ENCODE data around the gene CCT7. TPM values are rescaled to one million over a fixed set of nuclear protein-coding genes. Genes with fewer than 3 reads are reported as not detected.

The CCT7 gene
- polyA plus RNA-seq, 1 of the 3 experiments (the other 2 are of a cell fraction), result 369 TPM

DNA sequence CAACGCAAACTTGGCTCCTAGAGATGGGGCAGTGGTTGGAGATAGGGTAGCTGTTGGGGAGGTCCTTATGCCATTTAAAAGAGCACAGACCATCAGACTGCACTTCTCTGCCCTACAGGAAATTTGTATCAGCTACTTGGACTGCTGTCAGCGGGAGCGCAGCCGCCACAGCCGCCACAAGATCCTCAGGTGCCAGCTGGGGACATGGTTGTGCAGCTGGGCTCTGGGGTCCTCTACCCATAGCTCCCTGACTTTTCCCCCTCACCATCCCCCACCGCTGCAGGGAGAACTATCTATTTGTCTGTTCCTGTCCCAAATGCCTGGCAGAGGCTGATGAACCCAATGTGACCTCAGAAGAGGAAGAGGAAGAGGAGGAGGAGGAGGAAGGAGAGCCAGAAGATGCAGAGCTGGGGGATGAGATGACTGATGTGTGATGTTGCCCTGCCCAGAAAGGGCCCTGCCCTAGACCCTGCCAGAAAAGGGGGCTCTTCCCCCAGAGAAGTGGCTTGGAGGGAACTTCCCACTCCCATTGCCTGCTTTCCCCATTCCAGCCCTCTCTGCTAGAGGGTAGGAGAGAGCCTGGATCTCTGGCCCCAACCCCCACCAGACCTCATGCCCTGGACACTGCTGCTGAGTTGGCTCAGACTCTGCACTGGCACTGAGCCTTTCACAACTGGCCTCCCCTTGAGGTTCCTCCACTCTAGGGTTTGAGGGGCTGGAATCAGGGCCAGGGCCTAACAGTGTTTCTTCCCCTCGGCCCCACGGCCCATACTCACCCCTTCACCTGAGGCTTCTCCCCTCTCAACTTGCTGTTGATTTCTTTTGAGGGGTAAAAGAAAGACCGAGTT is 8.4 kb upstream of the CCT7 start:
- Histone ChIP-seq H4K20me1 (ENCODE audit: insufficient read depth) (no peaks in the 10 kb centered on the region), H3F3A (replicated peaks; ENCODE audit: insufficient read depth) (no peaks in the 10 kb centered on the region), H3K9me2 (no peaks in the 10 kb centered on the region), H3K27ac (ENCODE audit: low read depth in 2 of 2, low read length in 1 of 2) (no peak overlapping the region), H3K4me3 (ENCODE audit: low read depth in 2 of 2, low read length in 1 of 2) (no peak overlapping the region), H3K4me1 (ENCODE audit: control insufficient read depth in 1 of 2, insufficient read depth in 2 of 2, low read depth in 1 of 2, low read length in 1 of 2) (no peaks in the 10 kb centered on the region), H3K79me2 (ENCODE audit: insufficient read depth) (no peaks in the 10 kb centered on the region), H3K4me2 (no peak overlapping the region), H3K27me3 (ENCODE audit: insufficient read depth) (no peaks in the 10 kb centered on the region), H3K9ac (no peak overlapping the region), H2AFZ (ENCODE audit: low read depth) (no peak overlapping the region), H3K9me3 (no peaks in the 10 kb centered on the region), H3K36me3 (replicated peaks in 1 of 2; ENCODE audit: control insufficient read depth in 1 of 2, insufficient read depth in 2 of 2, low read length in 1 of 2) (peaks cover 13 to 45% of the 10 kb centered on the region in 2 experiments)
- POLR2A ChIA-PET, result no interaction called here
- TF ChIP-seq, protein P1, sequence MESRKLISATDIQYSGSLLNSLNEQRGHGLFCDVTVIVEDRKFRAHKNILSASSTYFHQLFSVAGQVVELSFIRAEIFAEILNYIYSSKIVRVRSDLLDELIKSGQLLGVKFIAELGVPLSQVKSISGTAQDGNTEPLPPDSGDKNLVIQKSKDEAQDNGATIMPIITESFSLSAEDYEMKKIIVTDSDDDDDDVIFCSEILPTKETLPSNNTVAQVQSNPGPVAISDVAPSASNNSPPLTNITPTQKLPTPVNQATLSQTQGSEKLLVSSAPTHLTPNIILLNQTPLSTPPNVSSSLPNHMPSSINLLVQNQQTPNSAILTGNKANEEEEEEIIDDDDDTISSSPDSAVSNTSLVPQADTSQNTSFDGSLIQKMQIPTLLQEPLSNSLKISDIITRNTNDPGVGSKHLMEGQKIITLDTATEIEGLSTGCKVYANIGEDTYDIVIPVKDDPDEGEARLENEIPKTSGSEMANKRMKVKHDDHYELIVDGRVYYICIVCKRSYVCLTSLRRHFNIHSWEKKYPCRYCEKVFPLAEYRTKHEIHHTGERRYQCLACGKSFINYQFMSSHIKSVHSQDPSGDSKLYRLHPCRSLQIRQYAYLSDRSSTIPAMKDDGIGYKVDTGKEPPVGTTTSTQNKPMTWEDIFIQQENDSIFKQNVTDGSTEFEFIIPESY (IDR thresholded peaks at IDR 0.05; ENCODE audit: borderline replicate concordance, low read depth), result no peak
- TF ChIP-seq, protein P2, sequence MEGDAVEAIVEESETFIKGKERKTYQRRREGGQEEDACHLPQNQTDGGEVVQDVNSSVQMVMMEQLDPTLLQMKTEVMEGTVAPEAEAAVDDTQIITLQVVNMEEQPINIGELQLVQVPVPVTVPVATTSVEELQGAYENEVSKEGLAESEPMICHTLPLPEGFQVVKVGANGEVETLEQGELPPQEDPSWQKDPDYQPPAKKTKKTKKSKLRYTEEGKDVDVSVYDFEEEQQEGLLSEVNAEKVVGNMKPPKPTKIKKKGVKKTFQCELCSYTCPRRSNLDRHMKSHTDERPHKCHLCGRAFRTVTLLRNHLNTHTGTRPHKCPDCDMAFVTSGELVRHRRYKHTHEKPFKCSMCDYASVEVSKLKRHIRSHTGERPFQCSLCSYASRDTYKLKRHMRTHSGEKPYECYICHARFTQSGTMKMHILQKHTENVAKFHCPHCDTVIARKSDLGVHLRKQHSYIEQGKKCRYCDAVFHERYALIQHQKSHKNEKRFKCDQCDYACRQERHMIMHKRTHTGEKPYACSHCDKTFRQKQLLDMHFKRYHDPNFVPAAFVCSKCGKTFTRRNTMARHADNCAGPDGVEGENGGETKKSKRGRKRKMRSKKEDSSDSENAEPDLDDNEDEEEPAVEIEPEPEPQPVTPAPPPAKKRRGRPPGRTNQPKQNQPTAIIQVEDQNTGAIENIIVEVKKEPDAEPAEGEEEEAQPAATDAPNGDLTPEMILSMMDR (IDR thresholded peaks at IDR 0.05), result no peak
- TF ChIP-seq RFX5 (IDR thresholded peaks at IDR 0.05; ENCODE audit: low read length), result no peak
- TF ChIP-seq EZH2phosphoT487 (IDR thresholded peaks at IDR 0.05; ENCODE audit: borderline replicate concordance, low read depth), result no peak
- no peak for TF ChIP-seq TAF1 (IDR thresholded peaks at IDR 0.05; ENCODE audit: borderline replicate concordance, low read depth, low read length)
- no peak for TF ChIP-seq RAD21 (IDR thresholded peaks at IDR 0.05; ENCODE audit: low read length)
- TF ChIP-seq SMC3 (IDR thresholded peaks at IDR 0.05; ENCODE audit: low read depth, low read length), result no peak
- TF ChIP-seq NFIC (IDR thresholded peaks at IDR 0.05; ENCODE audit: borderline replicate concordance), result no peak
- TF ChIP-seq, protein P3, sequence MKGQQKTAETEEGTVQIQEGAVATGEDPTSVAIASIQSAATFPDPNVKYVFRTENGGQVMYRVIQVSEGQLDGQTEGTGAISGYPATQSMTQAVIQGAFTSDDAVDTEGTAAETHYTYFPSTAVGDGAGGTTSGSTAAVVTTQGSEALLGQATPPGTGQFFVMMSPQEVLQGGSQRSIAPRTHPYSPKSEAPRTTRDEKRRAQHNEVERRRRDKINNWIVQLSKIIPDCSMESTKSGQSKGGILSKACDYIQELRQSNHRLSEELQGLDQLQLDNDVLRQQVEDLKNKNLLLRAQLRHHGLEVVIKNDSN (IDR thresholded peaks at IDR 0.05; ENCODE audit: borderline replicate concordance, low read depth), result no peak
- no peak for TF ChIP-seq ELF1 (IDR thresholded peaks at IDR 0.05)
- TF ChIP-seq CHD2 (IDR thresholded peaks at IDR 0.05; ENCODE audit: low read length, partially characterized antibody), result no peak
- no peak for TF ChIP-seq NRF1 (IDR thresholded peaks at IDR 0.05; ENCODE audit: low read depth, low read length)
- no peak for TF ChIP-seq FOXJ3 (CRISPR knock-in tag; IDR thresholded peaks at IDR 0.05)
- no peak for TF ChIP-seq SIN3A (IDR thresholded peaks at IDR 0.05; ENCODE audit: borderline replicate concordance, low read depth, low read length)
- TF ChIP-seq GABPA (IDR thresholded peaks at IDR 0.05; ENCODE audit: low read depth), result no peak
- TF ChIP-seq EP300 (IDR thresholded peaks at IDR 0.05; ENCODE audit: borderline replicate concordance in 1 of 2, low read depth in 1 of 2, low read length in 1 of 2), result no peak
- no peak for TF ChIP-seq RXRA (IDR thresholded peaks at IDR 0.05; ENCODE audit: borderline replicate concordance, low read depth)
- WGBS (ENCODE audit: low lambda C conversion rate), result 97% methylated on average over 8 of the region's 9 CpGs
- no peak for DNase-seq
- CTCF ChIA-PET, result interaction anchor here (1.3 to 2.4 kb wide), 2 partner anchors 13 to 48 kb away, joined by 5 to 11 read pairs; no protein-coding TSS in a partner anchor
